SJCRH30 (cell line): ENCODE data around the gene GALNTL6. TPM values are rescaled to one million over a fixed set of nuclear protein-coding genes. Genes with fewer than 3 reads are reported as not detected.

Experiments
- DNase-seq, 2 experiments: peaks; one replicate each; pipeline ENCODE4 v3.0.0-alpha.2; 2015 to 2020
- H3K27ac ChIP-seq: fragments of 250-450 bp; sonication (Bioruptor Pico); 2 replicates; pipeline ENCODE4 v1.5.1; 2020; ENCODE audit warnings: mild to moderate bottlenecking, moderate library complexity
- H3K27me3 ChIP-seq: fragments of 250-450 bp; sonication (Bioruptor Pico); 2 replicates; pipeline ENCODE4 v1.5.1; 2020; ENCODE audit warnings: mild to moderate bottlenecking, moderate library complexity
- H3K36me3 ChIP-seq: fragments of 250-450 bp; sonication (Bioruptor Pico); 2 replicates; pipeline ENCODE4 v1.5.1; 2020; ENCODE audit warnings: mild to moderate bottlenecking, moderate library complexity
- H3K4me1 ChIP-seq: fragments of 250-450 bp; sonication (Bioruptor Pico); 2 replicates; pipeline ENCODE4 v1.5.1; 2020; ENCODE audit warnings: mild to moderate bottlenecking, moderate library complexity
- H3K4me3 ChIP-seq: fragments of 250-450 bp; sonication (Bioruptor Pico); 2 replicates; pipeline ENCODE4 v1.5.1; 2020; ENCODE audit warnings: mild to moderate bottlenecking, moderate library complexity
- H3K9me3 ChIP-seq: fragments of 250-450 bp; sonication (Bioruptor Pico); replicated peaks from 2 replicates; pipeline ENCODE4 v1.5.1; 2020; ENCODE audit warnings: mild to moderate bottlenecking, moderate library complexity
- total RNA-seq: library from RNA; depleted of rRNA; stranded (reverse); fragments of >200 nt; shearing (Covaris generic); gene quantifications from 2 replicates; pipeline ENCODE4 v1.2.3, GENCODE V29; 2014

GALNTL6 gene
- total RNA-seq, 1 experiment from 2014 or later: 0.36 TPM

DNA sequence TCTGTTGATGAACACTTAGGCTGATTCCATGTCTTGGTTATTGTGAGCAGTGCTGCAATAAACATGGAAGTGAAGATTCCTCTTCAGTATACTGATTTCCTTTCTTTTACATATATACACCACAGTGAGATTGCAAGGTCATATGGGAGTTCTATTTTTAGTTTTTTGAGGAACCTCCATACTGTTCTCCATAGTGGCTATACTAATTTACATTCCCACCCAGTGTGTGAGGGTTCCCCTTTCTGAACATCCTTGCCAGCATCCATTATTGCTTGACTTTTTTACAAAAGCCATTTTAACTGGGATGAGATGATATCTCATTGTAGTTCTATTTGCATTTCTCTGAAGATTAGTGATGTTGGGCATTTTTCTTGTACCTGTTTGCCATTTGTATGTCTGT, 1274.9 kb downstream of the GALNTL6 start:
- Histone ChIP-seq H3K27me3 (no peaks in the 10 kb centered on the region), H3K4me3 (no peak overlapping the region)

More for the DNA sequence above, 1274.9 kb downstream of the GALNTL6 start:
- no peak overlapping the region for H3K27ac ChIP-seq
- H3K9me3 ChIP-seq: no peaks in the 10 kb centered on the region
- H3K36me3 ChIP-seq: no peaks in the 10 kb centered on the region
- no peaks in the 10 kb centered on the region for H3K4me1 ChIP-seq
- no peak for DNase-seq
